Stimulated activated CD4-positive, alpha-beta T cell treated with anti-CD3 and anti-CD28 coated beads, TNF-alpha, amount 100 ng/mL, for 24 hours (primary cell): ENCODE results near the gene CTDP1.

Experiments
- DNase-seq, 3 experiments: peaks; one replicate each; pipeline ENCODE4 v3.0.0-alpha.2; 2020; ENCODE audit warnings: low read depth in 3 of 3

The CTDP1 gene

GRCh38 chr18:79643054-79643984, 36.3 kb upstream of the CTDP1 start:
- no peak for DNase-seq

GRCh38 chr18:79644006-79644665, 35.5 kb upstream of the CTDP1 start:
- DNase-seq, result peak; percentile 44 to 67 (median 46)

GRCh38 chr18:79644666-79645057, 34.9 kb upstream of the CTDP1 start:
- no peak for DNase-seq

GRCh38 chr18:79645291-79645983, 34.2 kb upstream of the CTDP1 start:
- DNase-seq, result no peak

GRCh38 chr18:79647307-79647706, 32.3 kb upstream of the CTDP1 start:
- DNase-seq, result no peak

GRCh38 chr18:79650959-79651358, 28.6 kb upstream of the CTDP1 start:
- no peak for DNase-seq

GRCh38 chr18:79657342-79657996, 22.1 kb upstream of the CTDP1 start:
- DNase-seq, result no peak

- DNase-seq, result no peak
These were observed 21.2 kb upstream of the CTDP1 start for GRCh38 chr18:79658366-79658765.

- no peak for DNase-seq
These were observed 19.9 kb upstream of the CTDP1 start for GRCh38 chr18:79659733-79660132.

GRCh38 chr18:79662034-79662433, 17.6 kb upstream of the CTDP1 start:
- DNase-seq, result no peak

- no peak for DNase-seq
These were observed 17.2 kb upstream of the CTDP1 start for GRCh38 chr18:79662439-79662838.

- DNase-seq, result no peak
These were observed 15.0 kb upstream of the CTDP1 start for GRCh38 chr18:79664525-79665125.

GRCh38 chr18:79668203-79668602, 11.4 kb upstream of the CTDP1 start:
- DNase-seq, result no peak

- DNase-seq, result no peak
These were observed 6.9 kb upstream of the CTDP1 start for GRCh38 chr18:79672490-79673276.

- DNase-seq, result no peak
These were observed 2.4 kb upstream of the CTDP1 start for GRCh38 chr18:79677221-79677620.

GRCh38 chr18:79677840-79678239, 1.8 kb upstream of the CTDP1 start:
- DNase-seq, result no peak

- peak; percentile 94 to 97 (median 94) for DNase-seq
These were observed 695 bp upstream of the CTDP1 start for GRCh38 chr18:79678665-79679551.

- peak in 1 of 3 experiments; percentile 37 for DNase-seq
These were observed 687 bp downstream of the CTDP1 start for GRCh38 chr18:79680100-79680879.

- DNase-seq, result no peak
These were observed 1.3 kb downstream of the CTDP1 start for GRCh38 chr18:79680891-79681339.
